Kidney (tissue), 14 donors: ENCODE results near the gene IQGAP3. TPM values are rescaled to one million over a fixed set of nuclear protein-coding genes. Genes with fewer than 3 reads are reported as not detected.

Source experiments
- DNase-seq, 5 donors: peaks; one replicate each; pipeline ENCODE4 v3.0.0-alpha.2; 2013 to 2020
- FAIRE-seq: peaks from 2 replicates; lab custom pipeline; 2012; peaks lifted over from hg19 to GRCh38; lab: Jason Lieb, UNC
- H3K27ac ChIP-seq, 2 donors: one replicate each; pipeline ENCODE4 v1.7.0; 2013; ENCODE audit warnings: low read depth in 2 of 2, low read length in 2 of 2, inconsistent platforms in 1 of 2
- H3K27me3 ChIP-seq: one replicate; pipeline ENCODE4 v1.7.1; 2013; ENCODE audit warnings: low read length, inconsistent platforms; ENCODE audit not compliant: control insufficient read depth, insufficient read depth
- H3K36me3 ChIP-seq, 3 donors: one replicate each; pipeline versions ENCODE4 v1.7.0 to v1.7.1; 2013; ENCODE audit warnings: low read length in 3 of 3, control low read depth in 1 of 3, inconsistent platforms in 1 of 3; ENCODE audit not compliant: insufficient read depth in 3 of 3, control insufficient read depth in 2 of 3
- H3K4me1 ChIP-seq, 3 donors: one replicate each; pipeline versions ENCODE4 v1.7.0 to v1.7.1; 2013; ENCODE audit warnings: low read length in 3 of 3, inconsistent platforms in 1 of 3, low read depth in 1 of 3; ENCODE audit not compliant: control insufficient read depth in 2 of 3, insufficient read depth in 2 of 3
- H3K4me3 ChIP-seq, 3 donors: one replicate each; pipeline versions ENCODE4 v1.7.0 to v1.8.1; 2013; ENCODE audit warnings: low read length in 3 of 3, control low read depth in 1 of 3, inconsistent platforms in 1 of 3
- H3K9ac ChIP-seq, 3 donors: one replicate each; pipeline versions ENCODE4 v1.7.0 to v1.7.1; 2013; ENCODE audit warnings: low read length in 3 of 3, control low read depth in 1 of 3, inconsistent platforms in 1 of 3
- H3K9me3 ChIP-seq, 3 donors: one replicate each; pipeline versions ENCODE4 v1.7.0 to v1.7.1; 2013; ENCODE audit warnings: low read length in 3 of 3, control low read depth in 1 of 3, inconsistent platforms in 1 of 3; ENCODE audit not compliant: control insufficient read depth in 2 of 3, insufficient read depth in 1 of 3
- CTCF ChIP-seq: IDR thresholded peaks from 3 replicates; pipeline ENCODE4 v1.5.1; 2012; ENCODE audit warnings: mild to moderate bottlenecking, moderate library complexity, borderline replicate concordance; ENCODE audit not compliant: insufficient read depth; ENCODE audit errors: extremely low read depth
- intact Hi-C: fragments of 100-400 bp; cut with DNase I; formaldehyde crosslinking; loops from one replicate; pipeline ENCODE4 v1.11.1; 2022
- polyA plus RNA-seq: library from polyadenylated mRNA; stranded (reverse); fragments of 350-450 nt; fragmentation: Illumina TruSeq; extraction: RNeasy Lipid Tissue Mini Kit (QIAGEN cat#74804); gene quantifications from one replicate; pipeline ENCODE4 v1.2.3, GENCODE V29; 2014; ENCODE audit warnings: low read depth, low replicate concordance; ENCODE audit not compliant: insufficient read depth
- total RNA-seq: library from RNA; stranded (reverse); fragmentation: NEBNext Ultra II Directional; extraction: Animal tissue kit (Norgen Biotek cat#: 25700); gene quantifications from one replicate; pipeline ENCODE4 v1.2.1, GENCODE V29; 2021
- donor health status: control.
- donor health status: control.
- donor health status: control.
- donor health status: control.
- donor health status: control.
- donor health status: DM: yes; HTN: yes; CAD: no.
- donor health status: Normal renal cell carcinoma (clear cell type).

The IQGAP3 gene
- total and polyA plus RNA-seq, 2 donors from 2014 or later = 0.13 to 1.7 TPM

GRCh38 chr1:156598125-156598524 lies 25.8 kb upstream of the IQGAP3 start:
- intact Hi-C loops = no loop called here
- Histone ChIP-seq H3K4me1 (peaks cover 0 to 8% (median 6%) of the 10 kb centered on the region in 3 donors), H3K27ac (no peak overlapping the region), H3K27me3 (no peaks in the 10 kb centered on the region), H3K9ac (no peak overlapping the region), H3K36me3 (peaks cover 9 to 24% (median 15%) of the 10 kb centered on the region in 3 donors), H3K4me3 (no peak overlapping the region), H3K9me3 (no peaks in the 10 kb centered on the region)
- FAIRE-seq (no peak), DNase-seq (no peak)
- no peak for TF ChIP-seq CTCF

- FAIRE-seq (no peak), DNase-seq (no peak)
- peaks cover 0 to 9% (median 0%) of the 10 kb centered on the region in 3 donors for H3K4me1 ChIP-seq
- H3K9me3 ChIP-seq = no peaks in the 10 kb centered on the region
- no peak overlapping the region for H3K9ac ChIP-seq
- H3K36me3 ChIP-seq = peaks cover 9 to 25% (median 16%) of the 10 kb centered on the region in 3 donors
- H3K27me3 ChIP-seq = no peaks in the 10 kb centered on the region
- intact Hi-C loops = no loop called here
- no peak overlapping the region for H3K27ac ChIP-seq
- H3K4me3 ChIP-seq = no peak overlapping the region
- no peak for TF ChIP-seq CTCF
Measured at GRCh38 chr1:156596426-156596825, 24.1 kb upstream of the IQGAP3 start.

GRCh38 chr1:156595016-156595415 lies 22.7 kb upstream of the IQGAP3 start:
- no peak for TF ChIP-seq CTCF
- no peak for FAIRE-seq

GRCh38 chr1:156594190-156594589 lies 21.8 kb upstream of the IQGAP3 start:
- Histone ChIP-seq H3K9ac (no peak overlapping the region), H3K4me3 (no peak overlapping the region), H3K4me1 (peaks cover 0 to 11% (median 5%) of the 10 kb centered on the region in 3 donors), H3K27ac (no peak overlapping the region), H3K36me3 (peaks cover 9 to 25% (median 16%) of the 10 kb centered on the region in 3 donors), H3K9me3 (no peaks in the 10 kb centered on the region), H3K27me3 (no peaks in the 10 kb centered on the region)
- no peak for TF ChIP-seq CTCF
- FAIRE-seq (no peak), DNase-seq (no peak)
- intact Hi-C loops = no loop called here

More at GRCh38 chr1:156595016-156595415, 22.7 kb upstream of the IQGAP3 start:
- Histone ChIP-seq H3K4me1 (peaks cover 0 to 11% (median 5%) of the 10 kb centered on the region in 3 donors), H3K36me3 (peaks cover 9 to 25% (median 16%) of the 10 kb centered on the region in 3 donors), H3K27ac (no peak overlapping the region), H3K9me3 (no peaks in the 10 kb centered on the region), H3K4me3 (no peak overlapping the region), H3K9ac (no peak overlapping the region), H3K27me3 (no peaks in the 10 kb centered on the region)
- intact Hi-C loops = no loop called here
- no peak for DNase-seq
